DMS153 treated with DMSO at 0.1 percent for 48 hours (cell line): Measurements from ENCODE around the gene TRAF3IP1.
"Not testable (repeated sequence)": the region's sequence is repeated elsewhere in the genome, so short reads cannot be mapped to it uniquely, and the experiment has no call there.

Experiments used
- DNase-seq: peaks from one replicate; lab custom pipeline; 2025; ENCODE audit not compliant: unreplicated experiment; lab: John Stamatoyannopoulos, UW

Gene TRAF3IP1

GRCh38 chr2:238404406-238405216 is 84.3 kb downstream of the TRAF3IP1 start:
- peak; percentile 50 for DNase-seq

GRCh38 chr2:238405217-238405555 is 84.9 kb downstream of the TRAF3IP1 start:
- not testable (repeated sequence) for DNase-seq

DNA sequence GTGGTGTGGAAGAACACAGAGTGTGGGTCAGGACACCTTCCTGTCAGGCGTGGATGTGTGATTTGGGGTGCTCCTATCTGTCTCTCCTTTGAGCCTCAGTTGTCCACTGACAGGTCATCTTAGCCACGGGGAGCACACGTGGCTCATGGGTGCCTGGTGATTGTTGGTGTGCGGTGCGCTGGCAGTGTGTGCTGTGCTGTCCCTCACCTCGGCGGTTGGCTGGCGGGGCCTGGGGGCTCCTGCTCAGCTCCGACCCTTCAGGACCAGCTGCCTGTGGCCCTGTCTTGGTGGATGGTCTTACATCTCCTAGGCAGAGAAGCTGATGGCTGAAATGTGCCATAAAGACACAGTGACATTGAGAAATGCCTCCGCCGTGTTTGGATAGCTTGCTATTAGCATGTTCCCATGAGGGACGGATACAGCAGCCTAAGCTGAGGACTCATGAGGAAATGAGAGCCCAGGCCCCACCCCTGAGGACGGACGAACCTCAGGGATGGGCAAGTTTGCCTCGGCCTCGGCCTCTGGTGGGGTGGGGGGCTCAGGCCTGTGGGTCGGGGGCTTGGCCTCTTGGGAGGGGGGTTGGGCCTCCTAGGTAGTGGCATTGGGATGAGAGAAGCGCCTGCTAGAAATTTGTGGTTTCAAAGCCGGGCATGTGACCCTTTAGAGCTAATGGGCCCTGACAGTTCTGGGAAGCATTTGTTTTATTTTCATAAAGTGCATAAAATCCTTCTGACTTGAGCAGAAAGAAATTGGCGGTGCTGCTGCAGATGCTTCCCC is 86.1 kb downstream of the TRAF3IP1 start:
- no peak for DNase-seq

DNA sequence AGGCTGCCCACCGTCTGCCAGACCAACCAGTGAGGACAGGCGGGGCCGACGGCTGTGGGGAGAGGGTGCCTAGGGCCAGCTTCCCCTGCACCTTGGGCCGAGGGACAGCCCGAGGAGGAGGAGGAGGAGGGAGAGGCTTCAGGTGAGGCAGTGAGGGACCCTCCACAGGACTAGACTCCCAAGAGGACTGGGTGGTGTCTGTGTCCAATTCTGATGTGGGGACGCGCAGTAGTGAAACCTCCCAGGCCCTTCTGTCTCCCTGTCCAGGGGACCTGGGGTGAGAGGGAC is 86.6 kb downstream of the TRAF3IP1 start:
- DNase-seq, result no peak

- no peak for DNase-seq
Measured at GRCh38 chr2:238407566-238407965, 87.2 kb downstream of the TRAF3IP1 start.

- no peak for DNase-seq
Measured at GRCh38 chr2:238408615-238409340, 88.5 kb downstream of the TRAF3IP1 start.

DNA sequence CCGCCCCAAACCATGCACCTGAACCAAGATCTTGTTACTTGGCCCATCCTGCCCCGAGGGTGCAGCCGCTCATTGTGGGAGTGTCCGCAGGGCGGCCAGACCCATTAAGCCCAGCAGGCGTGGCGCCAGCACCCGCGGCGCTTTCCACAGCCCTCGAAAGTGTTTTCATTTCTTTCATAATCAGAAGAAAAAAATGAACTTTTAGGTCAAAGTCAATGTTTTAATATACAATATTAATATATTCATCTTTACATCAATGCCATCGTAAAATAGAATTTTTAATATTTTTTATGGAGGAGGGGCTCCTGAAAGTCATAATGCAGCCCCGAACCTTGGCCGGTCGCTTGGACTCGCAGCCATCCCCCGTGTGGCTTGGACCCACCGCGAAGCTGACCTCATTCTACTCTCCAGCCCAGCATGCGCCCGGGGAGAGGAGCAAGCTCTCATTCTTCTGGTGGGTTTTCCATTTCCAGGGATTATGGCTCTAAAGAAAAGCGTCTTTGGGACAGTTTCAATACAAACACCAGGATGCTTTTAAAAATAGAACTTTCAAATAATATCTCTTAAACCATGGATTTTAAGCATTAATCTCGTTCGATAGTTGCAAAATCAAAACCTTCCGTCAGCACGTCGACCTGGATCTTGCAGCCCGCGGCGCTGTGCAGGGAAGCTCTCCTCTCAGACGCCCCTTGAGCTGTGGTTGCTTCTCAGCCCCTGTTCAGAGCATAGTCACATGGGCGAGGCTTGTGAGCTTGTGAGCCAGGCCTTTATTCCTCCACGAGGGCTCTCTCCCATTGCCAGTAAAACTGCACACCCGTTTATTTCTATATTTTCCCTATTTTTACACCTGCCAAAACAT is 89.3 kb downstream of the TRAF3IP1 start:
- no peak for DNase-seq

DNA sequence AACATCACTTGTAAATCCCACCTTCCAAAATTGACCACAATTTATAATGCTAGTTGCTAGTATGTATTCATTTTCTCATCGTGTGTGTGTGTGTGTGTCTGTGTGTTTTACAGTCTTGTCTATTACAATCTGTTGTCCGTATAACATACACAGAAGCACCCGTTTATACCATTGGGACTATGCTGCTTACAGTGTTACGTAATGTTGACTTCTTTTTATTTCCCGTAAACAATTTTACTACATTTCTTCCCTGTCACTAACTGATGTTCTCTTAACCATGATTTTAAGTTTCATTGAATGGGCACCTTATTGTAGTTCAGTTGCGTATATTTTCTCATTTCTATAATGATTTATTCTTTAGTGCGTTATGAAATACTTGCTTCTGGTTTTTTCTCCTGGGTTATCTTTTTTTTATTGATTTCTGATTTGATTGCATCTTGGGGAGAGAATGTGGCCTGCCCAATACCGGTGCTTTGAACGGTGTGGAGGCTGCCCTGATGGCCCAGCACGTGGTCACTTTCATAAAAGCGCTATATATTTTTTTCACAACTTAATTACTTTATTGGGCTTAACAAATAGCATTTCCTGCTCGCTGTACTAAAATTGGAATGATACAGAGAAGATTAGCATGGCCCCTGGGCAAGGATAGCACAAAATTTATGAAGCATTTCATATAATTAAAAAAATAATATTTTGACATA is 91.9 kb downstream of the TRAF3IP1 start:
- DNase-seq, result no peak

- DNase-seq, result no peak
Measured at GRCh38 chr2:238413368-238413767, 93.0 kb downstream of the TRAF3IP1 start.

GRCh38 chr2:238415036-238415764 is 94.9 kb downstream of the TRAF3IP1 start:
- DNase-seq, result no peak

- DNase-seq, result no peak
Measured at GRCh38 chr2:238415893-238416292, 95.6 kb downstream of the TRAF3IP1 start.

DNA sequence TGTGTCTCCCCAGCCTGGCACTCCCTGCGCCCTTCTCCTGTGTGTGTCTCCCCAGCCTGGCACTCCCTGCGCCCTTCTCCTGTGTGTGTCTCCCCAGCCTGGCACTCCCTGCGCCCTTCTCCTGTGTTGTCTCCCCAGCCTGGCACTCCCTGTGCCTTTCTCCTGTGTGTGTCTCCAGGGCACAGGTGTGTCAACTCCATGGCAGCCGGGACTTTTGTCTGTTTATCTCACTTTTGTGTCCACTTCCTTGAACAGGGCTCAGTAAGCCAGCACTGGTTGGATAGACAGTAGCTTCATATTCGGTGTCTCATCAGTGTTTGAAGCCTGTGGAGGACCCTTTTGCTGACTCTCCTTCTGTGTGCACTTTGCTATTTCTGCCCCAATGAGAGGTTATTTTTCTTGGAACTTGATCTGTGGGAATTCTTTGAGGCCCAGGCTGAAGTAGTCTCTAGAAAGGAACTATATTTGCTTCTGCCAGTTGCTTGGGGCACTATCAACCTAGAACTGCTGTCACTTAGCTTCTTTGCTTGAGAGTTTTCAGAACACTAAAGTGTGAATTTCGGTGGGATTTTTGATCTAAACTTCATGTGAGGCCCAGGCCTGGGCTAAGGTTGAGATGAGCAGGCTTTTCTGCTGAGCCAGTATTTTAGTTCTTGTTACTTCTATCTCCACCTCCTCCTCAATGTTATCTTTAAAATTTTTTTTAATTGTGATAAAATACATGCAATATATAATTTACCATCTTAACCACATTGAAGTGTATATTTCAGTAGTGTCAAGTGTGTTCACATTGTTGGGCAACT is 98.1 kb downstream of the TRAF3IP1 start:
- peak; percentile 29 for DNase-seq

GRCh38 chr2:238418999-238419546 is 98.8 kb downstream of the TRAF3IP1 start:
- DNase-seq, result no peak

DNA sequence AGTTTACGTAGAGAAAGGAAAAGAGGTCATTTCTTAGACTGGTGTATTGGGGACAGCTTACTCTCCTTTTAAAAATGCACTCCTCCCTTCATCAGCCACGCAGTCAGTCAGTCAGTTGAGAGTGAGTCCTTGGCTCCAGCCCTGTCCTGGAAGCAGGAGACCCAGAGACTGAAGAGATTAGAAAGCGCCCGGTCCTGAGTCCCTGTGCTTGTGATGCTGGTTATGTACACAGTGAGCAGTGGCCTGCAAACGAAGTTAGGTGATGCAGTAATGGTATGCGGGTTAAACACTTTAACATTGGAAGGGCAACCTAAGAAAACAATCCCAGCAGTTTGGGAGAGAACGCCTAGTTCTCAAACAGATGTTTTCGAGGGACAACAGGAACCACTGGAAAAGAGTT is 100.1 kb downstream of the TRAF3IP1 start:
- DNase-seq, result no peak

- DNase-seq, result no peak
Measured at GRCh38 chr2:238420878-238421694, 100.8 kb downstream of the TRAF3IP1 start.

DNA sequence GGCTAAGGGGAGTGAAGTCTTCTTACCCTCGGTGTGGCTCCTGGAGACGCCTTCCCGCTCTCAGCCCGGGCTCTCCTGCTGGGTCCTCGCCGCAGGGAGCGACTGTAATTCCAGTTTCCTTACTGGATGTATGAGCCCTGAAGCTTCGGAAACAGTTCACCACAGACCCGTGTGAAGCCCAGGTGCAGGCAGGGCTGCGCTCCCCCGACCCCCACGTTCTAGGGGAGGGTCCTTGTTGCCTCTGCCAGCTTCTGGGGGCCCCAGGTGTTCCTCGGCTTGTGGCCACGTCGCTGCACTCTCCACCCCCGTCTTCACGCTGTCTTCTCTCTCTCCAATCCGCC is 101.3 kb downstream of the TRAF3IP1 start:
- no peak for DNase-seq

- no peak for DNase-seq
Measured at GRCh38 chr2:238422285-238422684, 102.0 kb downstream of the TRAF3IP1 start.

GRCh38 chr2:238422940-238423339 is 102.6 kb downstream of the TRAF3IP1 start:
- no peak for DNase-seq
